ENCODE data around the gene DHRS13.

- TF ChIP-seq CTCF (IDR thresholded peaks at IDR 0.05) (no peak), POLR2A (IDR thresholded peaks at IDR 0.05) (no peak)
Observed at GRCh38 chr17:28917029-28917428, 14.2 kb upstream of the DHRS13 start.
